ENCODE data around the gene ITPR2.

ITPR2 gene

GRCh38 chr12:26855337-26855736, 22.3 kb upstream of the ITPR2 start:
- Histone ChIP-seq H3K4me3 (ENCODE audit: insufficient read depth in 1 of 2, low read depth in 1 of 2, low read length in 2 of 2) (no peak overlapping the region), H3K4me1 (ENCODE audit: control insufficient read depth, insufficient read depth, low read depth, low read length) (no peaks in the 10 kb centered on the region), H3K79me1 (replicated peaks; ENCODE audit: low read length, poor library complexity, severe bottlenecking) (no peaks in the 10 kb centered on the region), H3K27ac (ENCODE audit: low read length, poor library complexity, severe bottlenecking) (no peak overlapping the region), H3K4ac (ENCODE audit: low read depth in 1 of 2, low read length in 2 of 2) (no peak overlapping the region), H3K23ac (ENCODE audit: low read length in 2 of 2) (no peak overlapping the region), H2BK5ac (ENCODE audit: low read depth, low read length, poor library complexity, severe bottlenecking) (no peak overlapping the region), H3K9me3 (ENCODE audit: control insufficient read depth, low read length) (no peaks in the 10 kb centered on the region), H4K8ac (ENCODE audit: low read length) (no peak overlapping the region), H3K36me3 (ENCODE audit: control insufficient read depth in 1 of 2, insufficient read depth in 2 of 2, low read depth in 1 of 2, low read length in 2 of 2) (no peaks in the 10 kb centered on the region), H3K14ac (ENCODE audit: low read length in 2 of 2) (no peak overlapping the region), H2AK5ac (ENCODE audit: low read length, severe bottlenecking) (no peak overlapping the region), H2BK120ac (ENCODE audit: low read depth, low read length) (no peak overlapping the region), H3K27me3 (ENCODE audit: control insufficient read depth in 1 of 2, insufficient read depth in 1 of 2, low read length in 2 of 2) (peaks cover 0 to 7% of the 10 kb centered on the region in 2 experiments), H3K18ac (ENCODE audit: low read depth in 1 of 2, low read length in 2 of 2) (no peak overlapping the region), H2BK12ac (ENCODE audit: low read length in 2 of 2) (no peak overlapping the region), H2AFZ (ENCODE audit: low read depth, low read length) (no peak overlapping the region), H4K91ac (ENCODE audit: low read length) (no peak overlapping the region), H3K4me2 (ENCODE audit: low read length, poor library complexity, severe bottlenecking) (no peak overlapping the region), H2BK15ac (ENCODE audit: low read depth, poor library complexity, severe bottlenecking) (no peak overlapping the region), H3K9ac (ENCODE audit: low read length) (no peak overlapping the region)
- 81% methylated on average over 1 of the region's 1 CpG for WGBS
- no peak for DNase-seq

DNA sequence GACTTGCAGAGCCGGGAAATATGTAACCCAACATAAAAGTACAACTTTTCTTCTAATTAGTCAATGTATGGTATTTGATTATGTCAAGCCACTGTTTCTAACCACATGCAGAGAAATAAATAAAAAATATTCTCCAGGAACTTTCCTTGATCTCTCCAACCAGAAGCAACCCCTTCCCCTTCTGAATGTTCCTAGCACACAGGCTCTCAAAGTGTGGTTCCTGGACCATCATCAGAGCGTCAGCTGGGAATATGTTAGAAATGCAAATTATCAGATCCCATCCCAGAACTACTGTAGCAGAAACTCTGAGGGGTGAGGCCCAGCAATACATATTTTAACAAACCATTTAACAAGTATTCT, 21.0 kb upstream of the ITPR2 start:
- H3K23ac ChIP-seq (ENCODE audit: low read length in 2 of 2), result no peak overlapping the region
- no peak overlapping the region for H3K4ac ChIP-seq (ENCODE audit: low read depth in 1 of 2, low read length in 2 of 2)
- H3K9ac ChIP-seq (ENCODE audit: low read length), result no peak overlapping the region
- no peak overlapping the region for H4K8ac ChIP-seq (ENCODE audit: low read length)
- H2AK5ac ChIP-seq (ENCODE audit: low read length, severe bottlenecking), result no peak overlapping the region
- no peaks in the 10 kb centered on the region for H3K79me1 ChIP-seq (replicated peaks; ENCODE audit: low read length, poor library complexity, severe bottlenecking)
- no peak overlapping the region for H3K4me3 ChIP-seq (ENCODE audit: insufficient read depth in 1 of 2, low read depth in 1 of 2, low read length in 2 of 2)
- 63% methylated on average over 1 of the region's 2 CpGs for WGBS
- no peak overlapping the region for H2BK120ac ChIP-seq (ENCODE audit: low read depth, low read length)
- no peak overlapping the region for H2AFZ ChIP-seq (ENCODE audit: low read depth, low read length)
- H2BK5ac ChIP-seq (ENCODE audit: low read depth, low read length, poor library complexity, severe bottlenecking), result no peak overlapping the region
- no peak for DNase-seq
- no peaks in the 10 kb centered on the region for H3K9me3 ChIP-seq (ENCODE audit: control insufficient read depth, low read length)
- H2BK12ac ChIP-seq (ENCODE audit: low read length in 2 of 2), result no peak overlapping the region
- H3K27me3 ChIP-seq (ENCODE audit: control insufficient read depth in 1 of 2, insufficient read depth in 1 of 2, low read length in 2 of 2), result peaks cover 0 to 7% of the 10 kb centered on the region in 2 experiments
- H4K91ac ChIP-seq (ENCODE audit: low read length), result no peak overlapping the region
- H3K4me2 ChIP-seq (ENCODE audit: low read length, poor library complexity, severe bottlenecking), result no peak overlapping the region
- H3K18ac ChIP-seq (ENCODE audit: low read depth in 1 of 2, low read length in 2 of 2), result no peak overlapping the region
- H3K27ac ChIP-seq (ENCODE audit: low read length, poor library complexity, severe bottlenecking), result no peak overlapping the region
- no peaks in the 10 kb centered on the region for H3K4me1 ChIP-seq (ENCODE audit: control insufficient read depth, insufficient read depth, low read depth, low read length)
- no peak overlapping the region for H3K14ac ChIP-seq (ENCODE audit: low read length in 2 of 2)
- no peaks in the 10 kb centered on the region for H3K36me3 ChIP-seq (ENCODE audit: control insufficient read depth in 1 of 2, insufficient read depth in 2 of 2, low read depth in 1 of 2, low read length in 2 of 2)
- no peak overlapping the region for H2BK15ac ChIP-seq (ENCODE audit: low read depth, poor library complexity, severe bottlenecking)

- Histone ChIP-seq H3K36me3 (ENCODE audit: control insufficient read depth in 1 of 2, insufficient read depth in 2 of 2, low read depth in 1 of 2, low read length in 2 of 2) (no peaks in the 10 kb centered on the region), H2AFZ (ENCODE audit: low read depth, low read length) (no peak overlapping the region), H2BK5ac (ENCODE audit: low read depth, low read length, poor library complexity, severe bottlenecking) (no peak overlapping the region), H3K4me2 (ENCODE audit: low read length, poor library complexity, severe bottlenecking) (no peak overlapping the region), H3K4ac (ENCODE audit: low read depth in 1 of 2, low read length in 2 of 2) (no peak overlapping the region), H2BK15ac (ENCODE audit: low read depth, poor library complexity, severe bottlenecking) (peak overlapping the region; percentile 6), H3K79me1 (replicated peaks; ENCODE audit: low read length, poor library complexity, severe bottlenecking) (no peaks in the 10 kb centered on the region), H3K18ac (ENCODE audit: low read depth in 1 of 2, low read length in 2 of 2) (no peak overlapping the region), H4K91ac (ENCODE audit: low read length) (peak overlapping the region; percentile 70), H3K27ac (ENCODE audit: low read length, poor library complexity, severe bottlenecking) (no peak overlapping the region), H3K4me1 (ENCODE audit: control insufficient read depth, insufficient read depth, low read depth, low read length) (no peaks in the 10 kb centered on the region), H3K14ac (ENCODE audit: low read length in 2 of 2) (no peak overlapping the region), H4K8ac (ENCODE audit: low read length) (no peak overlapping the region), H3K27me3 (ENCODE audit: control insufficient read depth in 1 of 2, insufficient read depth in 1 of 2, low read length in 2 of 2) (peaks cover 0 to 7% of the 10 kb centered on the region in 2 experiments), H2AK5ac (ENCODE audit: low read length, severe bottlenecking) (no peak overlapping the region), H3K9me3 (ENCODE audit: control insufficient read depth, low read length) (no peaks in the 10 kb centered on the region), H3K9ac (ENCODE audit: low read length) (no peak overlapping the region), H3K4me3 (ENCODE audit: insufficient read depth in 1 of 2, low read depth in 1 of 2, low read length in 2 of 2) (no peak overlapping the region), H2BK120ac (ENCODE audit: low read depth, low read length) (no peak overlapping the region), H3K23ac (ENCODE audit: low read length in 2 of 2) (no peak overlapping the region), H2BK12ac (ENCODE audit: low read length in 2 of 2) (no peak overlapping the region)
- WGBS, result 70% methylated on average over 12 of the region's 12 CpGs
- peak; percentile 62 for DNase-seq
These were observed 20.5 kb upstream of the ITPR2 start for GRCh38 chr12:26853303-26854030.

GRCh38 chr12:26851031-26851809, 18.2 kb upstream of the ITPR2 start:
- Histone ChIP-seq H3K9me3 (ENCODE audit: control insufficient read depth, low read length) (no peaks in the 10 kb centered on the region), H3K23ac (ENCODE audit: low read length in 2 of 2) (no peak overlapping the region), H3K4me3 (ENCODE audit: insufficient read depth in 1 of 2, low read depth in 1 of 2, low read length in 2 of 2) (no peak overlapping the region), H3K18ac (ENCODE audit: low read depth in 1 of 2, low read length in 2 of 2) (no peak overlapping the region), H3K4ac (ENCODE audit: low read depth in 1 of 2, low read length in 2 of 2) (no peak overlapping the region), H3K4me2 (ENCODE audit: low read length, poor library complexity, severe bottlenecking) (no peak overlapping the region), H3K27me3 (ENCODE audit: control insufficient read depth in 1 of 2, insufficient read depth in 1 of 2, low read length in 2 of 2) (no peaks in the 10 kb centered on the region), H3K79me1 (replicated peaks; ENCODE audit: low read length, poor library complexity, severe bottlenecking) (no peaks in the 10 kb centered on the region), H2BK15ac (ENCODE audit: low read depth, poor library complexity, severe bottlenecking) (no peak overlapping the region), H2BK5ac (ENCODE audit: low read depth, low read length, poor library complexity, severe bottlenecking) (no peak overlapping the region), H3K36me3 (ENCODE audit: control insufficient read depth in 1 of 2, insufficient read depth in 2 of 2, low read depth in 1 of 2, low read length in 2 of 2) (no peaks in the 10 kb centered on the region), H3K14ac (ENCODE audit: low read length in 2 of 2) (no peak overlapping the region), H3K4me1 (ENCODE audit: control insufficient read depth, insufficient read depth, low read depth, low read length) (peaks cover 1% of the 10 kb centered on the region), H2AK5ac (ENCODE audit: low read length, severe bottlenecking) (no peak overlapping the region), H2BK120ac (ENCODE audit: low read depth, low read length) (no peak overlapping the region), H4K91ac (ENCODE audit: low read length) (no peak overlapping the region), H4K8ac (ENCODE audit: low read length) (no peak overlapping the region), H3K9ac (ENCODE audit: low read length) (no peak overlapping the region), H2AFZ (ENCODE audit: low read depth, low read length) (no peak overlapping the region), H2BK12ac (ENCODE audit: low read length in 2 of 2) (no peak overlapping the region), H3K27ac (ENCODE audit: low read length, poor library complexity, severe bottlenecking) (no peak overlapping the region)
- WGBS, result 40% methylated on average over 1 of the region's 2 CpGs
- no peak for DNase-seq

All from mesenchymal stem cell (in vitro differentiated cells and primary cell).